ENCODE results near the gene VCP. TPM values are rescaled to one million over a fixed set of nuclear protein-coding genes. Genes with fewer than 3 reads are reported as not detected.

The VCP gene
- total and polyA plus RNA-seq, 9 of the 15 experiments (the other 6 are each of a cell fraction or from before 2014, with no cell fraction given): 7.1 to 257 (median 199) TPM

GRCh38 chr9:35072461-35073278 is at the start of gene VCP (continued):
- TF ChIP-seq PREB (CRISPR knock-in tag; IDR thresholded peaks at IDR 0.05): no peak
- TF ChIP-seq ZBTB12 (CRISPR knock-in tag; IDR thresholded peaks at IDR 0.05): peak; percentile 53; the same call in 1 of the 2 replicates
- TF ChIP-seq, protein P1, sequence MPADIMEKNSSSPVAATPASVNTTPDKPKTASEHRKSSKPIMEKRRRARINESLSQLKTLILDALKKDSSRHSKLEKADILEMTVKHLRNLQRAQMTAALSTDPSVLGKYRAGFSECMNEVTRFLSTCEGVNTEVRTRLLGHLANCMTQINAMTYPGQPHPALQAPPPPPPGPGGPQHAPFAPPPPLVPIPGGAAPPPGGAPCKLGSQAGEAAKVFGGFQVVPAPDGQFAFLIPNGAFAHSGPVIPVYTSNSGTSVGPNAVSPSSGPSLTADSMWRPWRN (IDR thresholded peaks at IDR 0.05; ENCODE audit: low read depth): peak; percentile 44; the same call in 1 of the 2 replicates
- TF ChIP-seq ZNF75A (CRISPR knock-in tag; IDR thresholded peaks at IDR 0.05): no peak
- no peak for TF ChIP-seq KDM1A (IDR thresholded peaks at IDR 0.05)
- TF ChIP-seq, protein P2, sequence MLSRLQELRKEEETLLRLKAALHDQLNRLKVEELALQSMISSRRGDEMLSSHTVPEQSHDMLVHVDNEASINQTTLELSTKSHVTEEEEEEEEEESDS (CRISPR knock-in tag; IDR thresholded peaks at IDR 0.05): no peak
- TF ChIP-seq LEF1 (IDR thresholded peaks at IDR 0.05): no peak
- TF ChIP-seq EP300 (IDR thresholded peaks at IDR 0.05; ENCODE audit: low read length): no peak
- no peak for TF ChIP-seq GATAD2A (IDR thresholded peaks at IDR 0.05)
- TF ChIP-seq, protein P3, sequence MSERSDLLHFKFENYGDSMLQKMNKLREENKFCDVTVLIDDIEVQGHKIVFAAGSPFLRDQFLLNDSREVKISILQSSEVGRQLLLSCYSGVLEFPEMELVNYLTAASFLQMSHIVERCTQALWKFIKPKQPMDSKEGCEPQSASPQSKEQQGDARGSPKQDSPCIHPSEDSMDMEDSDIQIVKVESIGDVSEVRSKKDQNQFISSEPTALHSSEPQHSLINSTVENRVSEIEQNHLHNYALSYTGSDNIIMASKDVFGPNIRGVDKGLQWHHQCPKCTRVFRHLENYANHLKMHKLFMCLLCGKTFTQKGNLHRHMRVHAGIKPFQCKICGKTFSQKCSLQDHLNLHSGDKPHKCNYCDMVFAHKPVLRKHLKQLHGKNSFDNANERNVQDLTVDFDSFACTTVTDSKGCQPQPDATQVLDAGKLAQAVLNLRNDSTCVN (CRISPR knock-in tag; IDR thresholded peaks at IDR 0.05): no peak
- TF ChIP-seq SIN3A (IDR thresholded peaks at IDR 0.05; ENCODE audit: borderline replicate concordance in 2 of 2, control insufficient read depth in 1 of 2, low read depth in 2 of 2, low read length in 2 of 2): no peak
- TF ChIP-seq HNRNPL (IDR thresholded peaks at IDR 0.05; ENCODE audit: low read depth, low read length): peak; percentile 62; the same call in 1 of the 2 replicates
- no peak for TF ChIP-seq ZNF184 (CRISPR knock-in tag; IDR thresholded peaks at IDR 0.05)
- TF ChIP-seq CREB5 (CRISPR knock-in tag; IDR thresholded peaks at IDR 0.05): no peak
- TF ChIP-seq ZNF277 (CRISPR knock-in tag; IDR thresholded peaks at IDR 0.05; ENCODE audit: borderline replicate concordance): no peak
- TF ChIP-seq POLR2G (IDR thresholded peaks at IDR 0.05; ENCODE audit: low read depth, low read length): peak; percentile 94
- TF ChIP-seq, protein P4, sequence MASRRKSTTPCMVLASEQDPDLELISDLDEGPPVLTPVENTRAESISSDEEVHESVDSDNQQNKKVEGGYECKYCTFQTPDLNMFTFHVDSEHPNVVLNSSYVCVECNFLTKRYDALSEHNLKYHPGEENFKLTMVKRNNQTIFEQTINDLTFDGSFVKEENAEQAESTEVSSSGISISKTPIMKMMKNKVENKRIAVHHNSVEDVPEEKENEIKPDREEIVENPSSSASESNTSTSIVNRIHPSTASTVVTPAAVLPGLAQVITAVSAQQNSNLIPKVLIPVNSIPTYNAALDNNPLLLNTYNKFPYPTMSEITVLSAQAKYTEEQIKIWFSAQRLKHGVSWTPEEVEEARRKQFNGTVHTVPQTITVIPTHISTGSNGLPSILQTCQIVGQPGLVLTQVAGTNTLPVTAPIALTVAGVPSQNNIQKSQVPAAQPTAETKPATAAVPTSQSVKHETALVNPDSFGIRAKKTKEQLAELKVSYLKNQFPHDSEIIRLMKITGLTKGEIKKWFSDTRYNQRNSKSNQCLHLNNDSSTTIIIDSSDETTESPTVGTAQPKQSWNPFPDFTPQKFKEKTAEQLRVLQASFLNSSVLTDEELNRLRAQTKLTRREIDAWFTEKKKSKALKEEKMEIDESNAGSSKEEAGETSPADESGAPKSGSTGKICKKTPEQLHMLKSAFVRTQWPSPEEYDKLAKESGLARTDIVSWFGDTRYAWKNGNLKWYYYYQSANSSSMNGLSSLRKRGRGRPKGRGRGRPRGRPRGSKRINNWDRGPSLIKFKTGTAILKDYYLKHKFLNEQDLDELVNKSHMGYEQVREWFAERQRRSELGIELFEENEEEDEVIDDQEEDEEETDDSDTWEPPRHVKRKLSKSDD (conservative IDR thresholded peaks at IDR 0.05; ENCODE audit: low read length): no peak

Measured in K562 (cell line).